Stimulated activated CD4-positive, alpha-beta T cell treated with anti-CD3 and anti-CD28 coated beads, Interleukin-4, amount 100 ng/mL, for 24 hours (primary cell): ENCODE measurements around the gene RXRA.
A peak's percentile ranks its signal among the peaks of the same experiment; 100 is the strongest.

Source experiments
- DNase-seq: peaks from one replicate; pipeline ENCODE4 v3.0.0-alpha.2; 2020

RXRA gene

DNA sequence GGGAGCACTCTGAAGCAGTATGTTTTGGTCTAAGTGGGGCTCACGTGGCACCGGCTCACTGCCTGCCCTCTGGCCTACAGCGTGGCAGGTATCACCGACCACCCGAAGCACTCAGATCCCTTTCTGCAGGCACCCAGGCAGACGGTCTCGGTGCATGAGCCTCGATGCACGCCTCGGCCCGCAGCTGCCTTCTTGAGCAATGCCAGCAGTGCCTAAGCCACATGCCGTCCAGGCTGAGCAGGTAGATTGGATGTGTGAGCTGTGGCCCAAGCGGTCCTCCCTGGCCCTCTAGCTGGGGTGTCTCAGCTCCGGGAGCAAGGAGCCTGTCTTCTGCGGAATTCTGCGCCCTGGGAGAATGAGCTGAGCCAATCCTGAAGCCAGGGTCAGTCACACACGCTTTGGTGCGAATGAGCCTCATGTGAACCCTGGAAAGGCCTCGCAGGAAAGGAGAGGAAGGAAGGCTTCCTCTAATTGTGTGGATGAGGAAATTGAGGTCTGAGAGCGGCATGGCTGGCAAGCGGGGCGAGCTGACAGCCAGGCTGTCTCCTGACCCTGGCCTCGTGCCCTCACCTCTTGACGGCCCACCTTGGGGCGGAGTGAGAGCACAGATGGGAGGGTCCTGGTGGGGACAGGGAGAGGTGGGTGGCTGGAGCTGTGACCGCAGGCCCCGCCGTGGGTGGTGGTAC, 14.4 kb downstream of the RXRA start:
- no peak for DNase-seq

DNA sequence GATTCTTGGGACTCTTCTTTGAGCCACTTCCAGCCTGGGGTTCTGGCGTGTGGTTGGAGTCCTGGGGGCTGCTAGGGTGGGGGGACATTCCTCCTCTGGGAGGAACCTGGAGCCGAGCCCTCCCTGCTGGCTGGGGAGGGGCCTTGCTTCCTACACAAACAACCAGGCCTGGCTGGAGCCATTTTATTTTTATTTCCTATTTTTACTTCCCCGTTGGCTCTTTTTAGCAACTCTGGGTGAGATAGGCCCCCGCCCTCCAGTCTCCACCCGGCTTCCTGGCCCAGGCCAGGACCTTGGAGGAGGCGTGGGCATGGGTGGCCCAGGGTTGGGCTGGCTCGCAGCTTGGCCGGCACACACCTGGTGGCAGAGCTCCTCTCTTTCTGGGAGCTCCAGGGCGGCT, 15.1 kb downstream of the RXRA start:
- no peak for DNase-seq

DNA sequence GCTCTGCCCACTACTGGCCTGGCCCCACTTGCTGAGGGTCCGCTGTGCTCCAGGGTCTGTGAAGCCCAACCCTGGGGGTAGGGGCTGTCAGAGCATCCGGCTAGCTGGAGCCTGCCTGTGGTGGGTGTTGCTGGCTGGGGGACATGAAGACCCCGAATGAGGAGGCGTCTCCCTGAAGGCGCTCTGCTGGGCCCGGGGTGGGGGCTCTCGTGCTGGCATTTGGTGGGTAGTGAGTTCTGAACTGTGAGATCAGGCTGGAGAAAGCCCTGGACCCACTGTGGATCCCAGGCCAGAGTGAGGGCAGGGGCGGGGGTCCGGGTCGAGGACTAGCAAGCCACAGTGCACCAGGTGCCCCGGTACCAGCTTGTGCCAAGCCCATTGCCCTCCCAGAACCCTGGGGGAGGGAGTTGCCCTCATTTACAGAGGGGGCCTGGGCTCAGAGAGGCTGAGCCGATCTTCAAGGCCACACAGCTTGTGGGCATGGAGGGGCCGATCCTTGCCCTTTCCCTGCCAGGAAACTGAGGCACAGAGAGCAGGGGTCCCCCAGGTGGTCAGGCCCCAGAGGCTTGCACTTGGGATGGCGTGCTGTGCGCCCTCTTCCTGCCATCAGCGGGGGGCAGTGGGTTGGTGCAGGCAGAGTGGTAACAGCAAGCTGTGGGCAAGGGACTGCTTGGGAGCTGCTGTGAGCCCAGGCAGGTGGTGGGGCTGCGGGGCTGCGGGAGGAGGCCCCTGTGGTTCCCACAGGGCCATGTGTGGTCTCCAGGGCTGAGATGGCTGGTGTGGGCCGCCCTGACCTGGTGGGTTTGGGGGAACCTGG, 15.9 kb downstream of the RXRA start:
- no peak for DNase-seq

DNA sequence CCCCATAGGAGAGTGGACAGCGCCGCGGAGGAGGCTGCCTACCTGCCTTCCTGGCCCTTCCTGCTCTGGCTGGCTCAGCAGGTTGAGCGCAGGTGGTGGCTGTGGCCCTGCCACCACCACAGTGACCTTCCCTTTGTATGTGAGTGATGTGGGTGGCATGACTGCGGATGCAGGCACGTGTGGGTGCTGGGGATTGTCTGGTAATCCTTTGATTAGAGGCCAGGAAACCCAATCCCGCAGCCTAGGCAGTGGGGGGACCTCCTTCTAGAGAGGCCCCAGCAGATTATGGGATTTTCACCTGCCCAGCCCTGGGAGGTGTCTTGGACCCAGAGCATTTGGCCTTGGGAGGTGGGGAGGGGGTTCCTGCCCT, 16.5 kb downstream of the RXRA start:
- DNase-seq = no peak

DNA sequence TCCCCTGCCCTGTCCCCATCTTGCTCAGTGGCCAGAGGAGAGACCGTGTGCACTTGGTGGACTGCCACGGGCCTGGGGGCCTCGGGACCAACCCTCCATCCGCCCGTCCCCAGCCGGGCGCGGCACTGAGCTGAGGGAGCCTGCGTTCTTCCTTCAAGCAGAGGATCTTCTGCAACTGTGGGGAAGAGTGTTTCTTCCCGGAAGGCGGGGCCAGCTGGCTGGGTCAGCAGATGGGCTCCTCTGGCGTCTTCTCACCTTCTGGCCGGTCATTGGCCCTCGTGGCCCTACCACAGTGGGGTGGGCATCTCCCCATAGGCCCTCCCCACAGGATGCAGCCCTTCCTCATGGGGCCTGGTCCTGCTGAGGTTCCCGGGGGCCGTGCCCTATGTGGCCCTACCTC, 17.4 kb downstream of the RXRA start:
- DNase-seq = no peak

DNA sequence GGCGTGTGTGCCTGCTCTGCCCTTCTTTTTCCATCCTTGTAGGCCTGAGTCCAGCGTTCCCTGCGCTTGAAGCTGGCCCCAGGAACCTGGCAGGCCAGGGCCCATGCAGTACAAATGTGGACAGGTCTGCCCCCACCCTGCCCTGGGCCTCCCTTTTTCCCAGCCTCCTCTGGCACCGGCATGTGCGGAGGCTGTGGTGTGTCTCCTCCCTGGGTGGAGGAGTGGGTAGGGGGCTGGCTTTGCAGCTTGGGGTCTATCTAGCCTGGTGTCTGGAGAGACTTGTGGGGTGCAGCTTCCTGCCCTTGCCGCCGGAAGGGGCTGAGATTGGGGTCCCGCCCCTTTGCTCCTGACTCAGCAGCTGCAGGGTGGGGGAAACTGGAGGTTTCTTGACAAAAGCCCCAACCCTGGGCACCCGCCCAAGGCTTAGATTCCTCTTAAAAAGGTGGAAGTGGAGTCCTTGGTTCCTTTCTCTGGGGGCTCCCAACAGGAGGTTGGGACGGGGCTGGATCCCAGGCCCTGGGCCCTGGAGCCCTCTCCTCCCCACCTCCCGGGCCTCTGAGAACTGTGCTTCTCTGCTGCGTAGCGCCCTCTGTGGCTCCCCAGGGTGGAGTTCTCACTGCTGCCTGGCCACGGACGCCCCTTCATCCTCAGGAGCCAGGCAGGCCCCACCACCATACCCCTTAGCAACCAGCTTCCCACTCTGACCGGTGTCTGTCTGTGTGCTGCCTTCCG, 18.0 kb downstream of the RXRA start:
- DNase-seq = peak; percentile 16

DNA sequence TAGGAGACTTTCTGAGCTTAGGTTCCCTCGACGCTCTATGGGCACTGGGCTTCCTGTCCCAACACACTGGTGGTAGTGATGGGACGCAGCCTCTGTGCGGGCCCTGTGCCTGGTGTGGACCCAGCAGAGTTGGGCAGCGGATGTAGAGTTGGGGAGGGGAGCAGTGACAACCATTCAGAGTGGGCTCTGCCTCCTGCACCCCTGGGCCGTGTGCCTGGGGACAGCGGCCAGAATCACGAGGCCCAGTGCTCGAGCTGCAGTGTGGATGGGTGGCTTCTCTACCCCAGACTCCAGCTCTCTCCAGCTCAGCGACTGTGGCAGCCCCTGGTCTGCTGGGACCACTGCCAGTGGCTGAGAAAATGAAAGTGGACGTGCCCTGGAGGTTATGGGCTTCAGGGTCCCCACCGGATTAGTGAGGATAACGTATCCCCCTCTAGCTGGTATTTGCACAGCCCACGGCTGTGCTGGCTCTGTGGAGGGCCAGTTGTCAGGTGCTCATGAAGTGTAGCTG, 18.6 kb downstream of the RXRA start:
- DNase-seq = no peak

DNA sequence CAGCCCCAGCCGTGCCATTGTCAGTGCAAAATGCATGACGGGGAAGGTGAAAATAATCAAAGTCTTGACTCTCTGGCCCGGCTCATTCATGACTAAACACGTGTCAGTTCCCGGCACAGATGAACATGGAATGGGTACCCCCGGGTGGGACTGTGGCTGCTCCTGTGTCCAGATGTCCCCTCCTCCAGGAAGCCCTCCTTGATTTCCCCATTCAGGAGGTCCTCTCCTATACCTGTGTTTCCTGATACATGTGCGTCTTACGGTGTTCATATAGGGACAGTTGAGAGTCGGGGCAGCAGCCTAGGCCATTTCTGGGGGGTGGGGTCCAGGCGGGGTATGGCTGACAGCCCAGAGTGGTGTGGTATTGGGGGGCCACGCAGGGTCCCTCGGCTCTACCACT, 19.5 kb downstream of the RXRA start:
- no peak for DNase-seq

DNA sequence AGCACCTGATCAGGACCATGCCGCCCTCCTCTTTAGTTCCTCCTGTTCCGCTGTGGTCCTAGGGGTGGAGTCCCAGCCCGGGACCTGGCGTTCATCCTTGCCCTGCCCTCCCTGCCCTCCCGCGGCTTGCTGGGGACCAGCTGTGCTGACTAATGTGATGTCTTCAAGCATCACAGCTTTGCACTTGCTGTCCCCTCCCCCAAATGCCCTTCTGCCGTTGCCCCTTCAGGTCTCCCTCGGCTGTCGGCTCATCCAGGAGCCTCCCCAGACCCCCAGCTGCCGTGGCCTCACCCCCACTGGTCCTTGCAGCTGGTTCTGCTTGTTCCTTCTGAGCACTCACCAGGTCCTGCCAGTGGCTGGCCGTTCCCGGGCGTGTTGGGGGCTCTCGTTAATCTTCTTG, 19.9 kb downstream of the RXRA start:
- DNase-seq = no peak

DNA sequence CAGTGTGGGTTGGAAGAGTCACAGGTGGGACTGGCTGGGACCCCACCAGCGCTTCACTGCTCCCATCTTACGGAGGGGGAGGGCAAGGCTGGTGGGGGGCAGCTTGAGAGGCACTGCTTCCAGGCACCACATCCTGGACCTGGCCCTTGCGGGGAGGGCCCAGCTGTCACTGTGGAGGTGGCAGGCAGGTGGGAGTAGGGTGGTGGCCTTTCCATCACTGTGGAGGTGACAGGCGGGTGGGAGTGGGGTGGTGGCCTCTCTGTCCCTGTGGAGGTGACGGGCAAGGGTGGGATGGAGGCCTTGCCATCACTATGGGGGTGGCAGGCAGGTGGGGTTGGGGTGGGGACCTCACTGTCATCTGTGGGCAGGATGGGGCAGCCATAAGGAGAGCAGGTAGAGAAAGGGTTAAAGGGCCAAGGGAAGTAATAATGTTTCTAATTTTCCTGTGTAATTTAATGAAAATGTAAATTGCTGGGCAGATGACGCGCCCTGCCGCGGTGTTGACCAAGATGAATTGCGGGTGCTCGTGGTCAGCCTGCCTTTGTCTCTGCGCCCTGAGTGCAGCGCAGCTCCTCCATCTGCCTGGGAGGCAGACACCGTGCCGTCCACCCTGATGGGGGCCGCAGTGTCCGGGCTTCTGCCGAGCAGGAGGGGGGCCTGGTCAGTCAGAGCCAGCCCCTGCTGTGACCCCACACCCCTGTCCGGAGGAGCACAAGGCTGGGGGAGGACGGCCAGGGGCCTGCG, 20.8 kb downstream of the RXRA start:
- no peak for DNase-seq

DNA sequence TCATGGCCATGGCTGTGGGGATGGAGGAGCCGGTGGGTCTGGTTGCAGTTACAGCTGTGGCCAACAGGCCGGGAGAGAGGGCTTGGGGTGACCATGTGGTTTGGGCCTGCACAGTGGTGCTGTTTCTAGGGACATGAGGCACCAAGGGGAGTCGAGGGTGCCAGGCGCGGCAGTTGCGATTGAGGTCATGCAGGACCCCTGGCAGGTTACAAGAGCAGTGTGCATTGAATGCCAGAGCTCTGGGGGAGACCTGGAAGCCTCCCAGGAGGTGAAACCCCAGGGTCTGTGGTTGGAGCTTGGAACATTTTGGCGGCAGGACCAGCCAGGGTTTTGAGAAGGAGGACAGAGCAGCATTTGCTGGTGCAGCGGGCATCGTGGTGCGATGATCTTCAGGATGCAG, 21.7 kb downstream of the RXRA start:
- no peak for DNase-seq

DNA sequence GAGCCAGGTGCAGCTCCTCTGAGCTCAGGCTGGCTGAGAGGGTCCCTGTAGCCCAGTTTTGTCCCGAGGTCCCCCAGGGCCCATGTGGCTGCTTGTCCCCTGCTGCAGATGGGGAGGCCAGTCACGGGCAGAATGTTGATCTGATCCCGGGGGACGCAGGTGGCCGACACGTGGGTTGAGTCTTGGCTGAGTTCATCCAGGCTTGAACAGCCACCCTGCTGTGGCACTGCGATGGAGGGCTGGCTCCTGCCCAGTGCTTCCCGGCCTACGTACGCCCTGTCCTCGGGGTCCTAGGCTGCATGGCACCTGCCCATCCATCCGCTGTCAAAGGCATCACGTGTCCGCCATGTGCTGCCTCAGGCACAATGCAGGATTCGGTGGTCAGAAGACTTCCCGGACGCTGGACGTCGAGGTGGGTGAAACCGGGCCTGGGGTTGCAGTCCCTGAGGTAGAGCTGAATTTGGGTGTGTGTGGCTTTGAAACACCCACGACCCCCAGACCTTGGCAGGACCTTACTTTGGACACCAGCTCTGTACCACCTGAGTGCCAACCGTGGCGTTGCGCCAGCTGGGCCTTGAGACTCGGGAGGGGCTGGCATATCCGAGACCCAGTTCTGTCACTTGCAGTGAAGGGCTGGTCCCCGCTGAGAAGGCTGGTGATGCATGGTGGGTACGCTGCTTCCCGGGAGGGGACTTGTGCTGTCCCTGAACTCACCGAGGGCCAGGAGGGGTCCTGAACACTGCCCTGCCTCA, 22.3 kb downstream of the RXRA start:
- DNase-seq = no peak

DNA sequence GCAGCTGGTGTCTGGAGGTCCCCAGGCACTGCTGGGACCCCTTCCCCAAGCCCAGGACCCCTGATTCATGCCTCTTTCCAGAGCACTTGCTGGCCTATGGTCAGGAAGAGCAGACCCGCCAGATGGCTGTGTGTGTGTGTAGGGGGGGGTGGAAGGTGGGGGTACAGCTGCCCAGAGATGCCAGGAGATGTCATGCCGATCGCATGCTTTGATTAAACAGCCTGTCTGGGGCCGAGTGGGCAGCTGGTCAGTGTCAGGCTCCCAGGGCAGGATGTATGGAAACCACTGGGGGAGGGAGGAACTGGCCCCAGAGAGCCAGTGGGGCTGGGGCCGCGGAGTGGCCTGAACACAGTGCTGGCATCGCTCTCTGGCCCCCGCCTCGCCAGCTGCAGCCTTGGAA, 23.7 kb downstream of the RXRA start:
- no peak for DNase-seq

DNA sequence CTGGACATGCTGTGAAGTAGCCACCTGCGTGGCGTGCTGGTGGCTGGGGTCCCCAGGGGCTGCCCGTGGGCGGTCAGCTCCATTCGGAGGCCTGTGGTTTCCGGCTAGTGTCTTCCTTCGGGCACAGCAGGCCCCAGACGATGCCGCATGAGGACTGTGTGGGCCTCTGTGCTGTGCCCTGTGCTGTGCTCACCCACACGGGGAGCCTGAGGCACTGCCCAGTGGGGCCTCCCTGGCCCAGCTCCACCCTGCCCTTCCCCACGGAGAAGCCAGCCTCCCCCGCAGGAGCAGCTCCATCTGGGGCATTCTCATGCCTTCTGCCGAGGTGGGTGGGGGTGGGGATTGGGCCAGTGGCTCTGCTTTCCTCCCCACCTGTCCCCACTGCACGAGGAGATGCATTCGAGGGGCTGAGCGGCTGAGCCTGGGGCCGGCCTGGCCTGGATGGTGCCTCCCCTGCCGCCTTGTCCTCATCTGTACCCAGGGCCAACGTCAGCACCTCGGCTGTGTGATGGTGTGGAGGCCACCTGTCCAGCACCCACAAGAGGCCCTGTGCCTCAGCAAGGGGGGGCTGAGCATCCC, 24.2 kb downstream of the RXRA start:
- no peak for DNase-seq

DNA sequence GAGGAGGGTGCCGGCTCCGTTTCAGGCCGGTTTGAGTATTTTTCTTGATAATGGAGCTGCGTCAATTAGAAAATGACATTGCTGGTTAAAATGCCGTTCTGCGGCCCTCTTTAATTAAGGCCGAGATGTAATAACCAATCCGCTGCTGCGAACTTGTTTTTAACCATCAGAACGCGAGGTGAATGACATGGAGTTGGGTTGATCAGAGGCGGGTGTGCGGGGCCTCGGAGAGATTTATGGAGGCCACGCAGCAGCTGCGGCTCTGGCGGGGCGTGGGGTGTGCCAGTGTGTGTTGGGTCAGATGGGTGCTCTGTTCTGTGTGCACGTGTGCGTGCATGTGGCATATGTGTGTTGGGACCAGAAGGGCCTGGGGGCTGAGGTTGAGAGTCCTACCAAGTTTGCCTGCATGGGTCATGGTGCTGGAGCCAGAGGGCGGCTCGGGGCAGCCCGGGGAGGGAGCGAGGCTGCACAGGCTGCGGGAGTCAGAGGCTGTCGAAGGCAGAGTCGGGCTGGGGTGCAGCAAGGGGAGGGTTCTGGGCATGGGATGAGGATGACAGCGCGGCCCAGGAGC, 25.4 kb downstream of the RXRA start:
- DNase-seq = no peak

DNA sequence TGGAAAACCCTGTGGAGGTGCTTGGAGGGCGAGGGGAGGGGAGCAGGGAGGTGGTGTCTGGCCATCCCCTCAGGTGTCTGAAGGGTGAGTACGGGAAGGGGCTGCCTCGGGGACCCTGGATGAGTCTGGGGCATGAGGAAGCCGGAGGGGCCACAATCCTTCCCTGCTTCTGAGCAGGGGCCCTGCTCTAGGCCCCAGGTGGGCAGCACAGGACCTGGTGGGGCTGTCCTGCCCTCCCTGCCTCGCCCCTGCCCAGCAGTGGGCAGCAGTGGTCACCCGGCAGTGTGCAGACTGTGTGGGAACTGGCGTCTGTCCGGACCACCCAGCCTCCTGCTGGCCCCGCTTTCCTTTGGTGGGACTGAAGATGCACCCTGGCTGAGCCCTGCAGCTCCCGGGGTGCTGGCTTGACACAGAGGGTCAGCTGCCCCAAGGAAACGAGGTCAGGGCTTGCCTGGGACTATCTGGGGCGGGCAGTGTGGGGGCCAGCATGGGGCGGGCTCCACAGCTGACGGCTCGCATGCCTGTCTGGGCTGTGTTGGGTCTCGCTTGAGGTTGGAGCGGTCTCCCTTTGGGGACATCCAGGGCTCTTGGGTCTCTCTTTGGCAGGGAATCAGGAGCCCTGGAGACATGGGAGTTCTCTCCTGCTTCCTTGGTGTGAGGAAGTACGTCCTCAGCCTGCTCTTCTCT, 26.1 kb downstream of the RXRA start:
- DNase-seq = no peak

DNA sequence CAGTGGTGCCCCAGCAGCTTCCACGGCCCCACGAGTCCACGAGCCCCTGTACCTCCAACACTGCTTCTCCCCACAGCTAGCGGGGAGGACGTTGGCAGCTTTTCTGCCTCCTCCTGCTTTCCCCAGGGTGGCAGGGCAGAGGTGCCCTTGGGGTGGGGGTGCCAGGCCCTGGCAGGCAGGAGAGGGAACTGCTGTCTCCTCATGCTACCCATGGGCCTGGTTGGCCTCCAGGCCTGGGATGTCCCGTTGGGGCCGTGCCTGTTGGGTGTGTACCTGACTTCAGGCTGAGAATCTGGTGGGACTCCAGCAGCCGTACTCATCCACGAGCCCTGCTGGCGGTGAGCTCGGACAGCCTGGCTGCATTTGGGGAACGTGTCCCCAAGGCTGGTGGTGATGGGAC, 27.3 kb downstream of the RXRA start:
- no peak for DNase-seq

DNA sequence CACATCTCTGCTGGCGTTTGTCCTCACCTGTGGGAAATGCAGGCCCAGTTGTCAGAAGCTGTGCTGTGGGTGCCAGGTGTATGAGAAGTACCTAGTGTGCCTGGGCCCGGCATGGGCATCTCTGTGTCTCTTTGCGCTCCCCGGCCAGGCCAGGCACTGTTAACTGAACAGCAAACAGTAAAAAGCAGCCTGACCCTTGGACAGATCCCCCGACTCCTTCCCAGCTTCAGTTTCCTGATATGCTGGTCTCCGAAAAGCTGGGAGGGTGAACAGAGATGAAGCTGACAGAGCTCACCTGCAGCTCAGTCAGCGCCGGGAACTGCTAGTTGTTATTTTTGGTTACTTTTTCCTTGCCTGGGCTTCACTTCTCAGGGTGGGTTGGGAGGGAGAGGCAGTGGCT, 28.9 kb downstream of the RXRA start:
- no peak for DNase-seq

DNA sequence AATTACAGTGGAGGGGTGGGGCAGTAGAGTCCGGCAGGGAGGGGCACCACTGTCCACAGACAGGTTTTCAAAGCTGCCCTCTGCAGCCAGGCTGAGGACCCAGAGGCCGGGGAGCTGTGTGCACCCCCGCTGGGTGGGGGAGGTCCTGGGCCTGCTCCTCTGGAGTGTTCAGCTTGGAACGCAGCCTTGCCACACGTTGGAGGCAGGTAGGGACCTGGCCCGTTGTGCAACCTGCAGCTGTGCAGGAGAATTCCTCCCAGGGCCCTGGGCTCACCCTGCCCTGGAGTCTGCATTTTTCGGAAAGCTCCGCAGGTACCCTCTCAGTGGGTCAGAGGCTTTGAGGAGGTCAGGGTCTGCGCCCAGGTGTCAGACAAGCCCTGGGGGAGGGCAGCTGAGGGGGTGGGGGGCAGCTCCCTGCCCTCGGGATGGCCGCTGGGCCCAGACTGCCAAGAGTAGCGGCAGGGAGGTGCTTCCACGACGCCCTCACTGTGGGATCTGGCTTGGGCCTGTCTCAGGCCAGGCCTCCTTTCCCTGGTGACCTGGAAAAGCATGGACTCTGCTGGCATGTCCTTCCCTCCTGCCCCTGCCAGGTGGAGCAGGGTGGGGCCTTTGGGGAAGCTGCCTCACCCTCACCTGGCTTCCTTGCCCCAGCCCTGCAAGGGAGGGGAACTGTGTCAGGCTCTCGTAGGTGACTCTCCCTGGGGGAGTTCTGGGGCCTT, 29.5 kb downstream of the RXRA start:
- DNase-seq = no peak
